Lung (tissue), 12 donors: ENCODE results near the gene KDM4F. TPM values are rescaled to one million over a fixed set of nuclear protein-coding genes. Genes with fewer than 3 reads are reported as not detected.
A peak's percentile ranks its signal among the peaks of the same experiment; 100 is the strongest.

ENCODE experiments used
- ATAC-seq: fragments of 200-7000 bp; cut with Tn5 transposase; one replicate; pipeline ENCODE4 v1.9.1; 2020; ENCODE audit warnings: moderate number of reproducible peaks; ENCODE audit not compliant: insufficient read depth, low FRiP score
- DNase-seq, 3 donors: peaks; one replicate each; pipeline ENCODE4 v3.0.0-alpha.2; 2013 to 2017
- H3K27ac ChIP-seq, 2 donors: one replicate each; pipeline ENCODE4 v1.5.1; 2013; ENCODE audit warnings: mild to moderate bottlenecking in 2 of 2, moderate library complexity in 2 of 2, control low read depth in 1 of 2, inconsistent platforms in 1 of 2, low read depth in 1 of 2, low read length in 1 of 2
- H3K27me3 ChIP-seq, 3 donors: one replicate each; pipeline ENCODE4 v1.5.1; 2013; ENCODE audit warnings: low read length in 2 of 3; ENCODE audit not compliant: control insufficient read depth in 3 of 3, insufficient read depth in 3 of 3
- H3K36me3 ChIP-seq, 4 donors: one replicate each; pipeline ENCODE4 v1.5.1; 2013; ENCODE audit warnings: low read length in 4 of 4, mild to moderate bottlenecking in 1 of 4, moderate library complexity in 1 of 4; ENCODE audit not compliant: control insufficient read depth in 4 of 4, insufficient read depth in 4 of 4
- H3K4me1 ChIP-seq, 5 donors: one replicate each; pipeline ENCODE4 v1.5.1; 2013; ENCODE audit warnings: low read length in 5 of 5, mild to moderate bottlenecking in 2 of 5, moderate library complexity in 1 of 5; ENCODE audit not compliant: control insufficient read depth in 5 of 5, insufficient read depth in 5 of 5
- H3K4me3 ChIP-seq: one replicate; pipeline ENCODE4 v1.5.1; 2013; ENCODE audit warnings: mild to moderate bottlenecking, control low read depth, moderate library complexity
- H3K9ac ChIP-seq, 2 donors: one replicate each; pipeline ENCODE4 v1.5.1; 2013; ENCODE audit warnings: low read length in 2 of 2, control low read depth in 1 of 2; ENCODE audit not compliant: insufficient read depth in 1 of 2
- H3K9me3 ChIP-seq, 4 donors: one replicate each; pipeline ENCODE4 v1.5.1; 2013; ENCODE audit warnings: low read length in 3 of 4, mild to moderate bottlenecking in 1 of 4, moderate library complexity in 1 of 4; ENCODE audit not compliant: control insufficient read depth in 4 of 4, insufficient read depth in 3 of 4
- CTCF ChIP-seq: IDR thresholded peaks from 2 replicates; pipeline ENCODE4 v1.5.1; 2012; ENCODE audit warnings: mild to moderate bottlenecking; ENCODE audit errors: control extremely low read depth, extremely low read depth
- WGBS, 2 donors: extraction: QIAGEN DNeasy Blood & Tissue Kit; methylation state at CpG; one replicate each; pipeline ENCODE4 v1.1.7; 2013; 5-methylcytosine and 5-hydroxymethylcytosine counted together
- polyA plus RNA-seq, 2 donors: library from polyadenylated mRNA; stranded (reverse); fragments of 200-250 nt; gene quantifications; one replicate each; pipeline ENCODE4 v1.2.1, GENCODE V29; 2013
- total RNA-seq, 2 donors: library from RNA; depleted of rRNA in 1 of 2; stranded (reverse); fragments of >200 nt in 1 of 2; gene quantifications; one replicate each; pipeline ENCODE4 v1.2.1, GENCODE V29; 2014 to 2021
- donor health status: control.
- donor health status: control.
- donor health status: Bipolar disorder and iron deficiency.
- donor health status: healthy.
- donor health status: DM: yes; HTN: yes; CAD: no.

KDM4F gene
- total and polyA plus RNA-seq, 4 donors, result not detected

DNA sequence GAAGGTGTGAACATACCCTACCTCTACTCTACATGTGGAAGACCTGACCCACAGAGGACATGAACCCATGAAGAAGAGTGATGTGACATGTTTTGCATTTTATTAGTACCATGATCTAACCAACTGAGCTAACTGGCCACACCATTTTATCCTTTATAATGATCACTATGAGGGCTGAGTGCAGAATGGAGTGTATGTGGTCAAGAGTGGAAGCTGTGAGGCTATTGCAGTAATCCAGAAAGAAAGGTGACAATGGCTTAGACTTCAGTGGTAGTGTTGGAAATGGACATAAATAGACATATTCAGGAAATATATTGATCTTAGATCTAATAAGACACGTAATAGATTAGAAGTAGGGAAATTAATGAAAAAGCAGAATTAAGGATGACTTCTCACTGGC, 21.2 kb downstream of the KDM4F start:
- no peak for TF ChIP-seq CTCF
- no peak for DNase-seq

GRCh38 chr11:95072948-95073347, 23.7 kb downstream of the KDM4F start:
- no peak overlapping the region for H3K27ac ChIP-seq
- H3K4me3 ChIP-seq, result no peak overlapping the region
- DNase-seq, result no peak
- peaks cover 6 to 28% (median 11%) of the 10 kb centered on the region in 5 donors for H3K4me1 ChIP-seq
- no peaks in the 10 kb centered on the region for H3K27me3 ChIP-seq
- no peak for ATAC-seq
- no peak overlapping the region for H3K9ac ChIP-seq
- H3K36me3 ChIP-seq, result no peaks in the 10 kb centered on the region
- TF ChIP-seq CTCF, result no peak
- H3K9me3 ChIP-seq, result no peaks in the 10 kb centered on the region

More for the DNA sequence above, 21.2 kb downstream of the KDM4F start:
- whole genome bisulfite sequencing, 2 donors, result 90 to 97% methylated on average over 1 of the region's 1 CpG
- Histone ChIP-seq H3K36me3 (no peaks in the 10 kb centered on the region), H3K4me1 (peaks cover 6 to 32% (median 9%) of the 10 kb centered on the region in 5 donors), H3K9ac (no peak overlapping the region), H3K27me3 (no peaks in the 10 kb centered on the region), H3K4me3 (no peak overlapping the region), H3K27ac (no peak overlapping the region), H3K9me3 (no peaks in the 10 kb centered on the region)
- no peak for ATAC-seq

GRCh38 chr11:95074792-95075563, 25.8 kb downstream of the KDM4F start:
- 22 to 43% methylated on average over 8 of the region's 8 CpGs for WGBS, 2 donors
- H3K27ac ChIP-seq, result peak overlapping the region in 1 of 2 donors; percentile 52

More at GRCh38 chr11:95074792-95075563, 25.8 kb downstream of the KDM4F start:
- H3K27me3 ChIP-seq, result no peaks in the 10 kb centered on the region
- H3K4me1 ChIP-seq, result peaks cover 6 to 23% (median 11%) of the 10 kb centered on the region in 5 donors
- no peaks in the 10 kb centered on the region for H3K9me3 ChIP-seq
- no peak for TF ChIP-seq CTCF
- H3K9ac ChIP-seq, result peak overlapping the region in 1 of 2 donors; percentile 17
- H3K4me3 ChIP-seq, result no peak overlapping the region
- DNase-seq (peak; percentile 54 to 71 (median 62)), ATAC-seq (no peak)
- no peaks in the 10 kb centered on the region for H3K36me3 ChIP-seq
